Natural killer cell (primary cell): ENCODE measurements around the gene GDAP1L1. TPM values are rescaled to one million over a fixed set of nuclear protein-coding genes. Genes with fewer than 3 reads are reported as not detected.

Experiments used
- ATAC-seq, 3 donors: fragments of 150-1000 bp in 2 of 3; fragments of 200-7000 bp in 1 of 3; cut with Tn5 transposase; 1 replicate in 1 of 3; 2 replicates in 2 of 3; pipeline ENCODE4 v1.10.0; 2021; ENCODE audit warnings: mild to moderate bottlenecking in 2 of 3, moderate library complexity in 2 of 3
- DNase-seq, 2 donors: peaks; one replicate each; pipeline versions ENCODE4 v3.0.0 to v3.0.0-alpha.2; 2013 to 2021; ENCODE audit warnings: mixed read lengths in 1 of 2
- H3K27ac ChIP-seq: one replicate; pipeline ENCODE4 v1.5.1; 2013; ENCODE audit warnings: mild to moderate bottlenecking, low read length
- H3K27me3 ChIP-seq: one replicate; pipeline ENCODE4 v1.6.1; 2013; ENCODE audit warnings: low read length; ENCODE audit not compliant: control insufficient read depth, insufficient read depth
- H3K36me3 ChIP-seq: one replicate; pipeline ENCODE4 v1.6.1; 2013; ENCODE audit warnings: low read length; ENCODE audit not compliant: control insufficient read depth, insufficient read depth
- H3K4me1 ChIP-seq: one replicate; pipeline ENCODE4 v1.6.1; 2013; ENCODE audit warnings: low read length; ENCODE audit not compliant: control insufficient read depth, insufficient read depth
- H3K4me3 ChIP-seq: one replicate; pipeline ENCODE4 v1.5.1; 2013; ENCODE audit warnings: low read length
- H3K9me3 ChIP-seq: one replicate; pipeline ENCODE4 v1.6.1; 2013; ENCODE audit warnings: low read length; ENCODE audit not compliant: control insufficient read depth, insufficient read depth
- H3K27ac Mint-ChIP-seq, 2 donors: one replicate each; pipeline ENCODE4 v1.8.0; 2022; ENCODE audit warnings: mild to moderate bottlenecking in 2 of 2, mixed read lengths in 2 of 2, moderate library complexity in 1 of 2
- H3K27me3 Mint-ChIP-seq, 2 donors: one replicate each; pipeline ENCODE4 v1.8.0; 2022; ENCODE audit warnings: low read depth in 2 of 2, mixed read lengths in 2 of 2
- H3K36me3 Mint-ChIP-seq: one replicate; pipeline ENCODE4 v1.8.0; 2022; ENCODE audit warnings: mixed read lengths
- H3K4me1 Mint-ChIP-seq, 2 donors: one replicate each; pipeline ENCODE4 v1.8.0; 2022; ENCODE audit warnings: mixed read lengths in 2 of 2
- H3K4me3 Mint-ChIP-seq: one replicate; pipeline ENCODE4 v1.8.0; 2022; ENCODE audit warnings: mild to moderate bottlenecking, moderate library complexity, mixed read lengths
- H3K9me3 Mint-ChIP-seq, 2 donors: one replicate each; pipeline ENCODE4 v1.8.0; 2022; ENCODE audit warnings: mixed read lengths in 2 of 2
- WGBS: methylation state at CpG from one replicate; pipeline ENCODE4 v1.1.7; 2013; ENCODE audit warnings: missing lambda C conversion rate; ENCODE audit not compliant: insufficient coverage; 5-methylcytosine and 5-hydroxymethylcytosine counted together
- intact Hi-C: fragments of 100-400 bp; cut with micrococcal nuclease; formaldehyde crosslinking; loops from one replicate; pipeline ENCODE4 v1.14.2; 2022
- total RNA-seq, 4 donors: library from RNA; stranded (reverse); fragments of 120-200 nt in 1 of 4; gene quantifications; one replicate each; pipeline versions ENCODE4 v1.2.3 to v1.2.4, GENCODE V29; 2013 to 2022
- TF ChIP-seq, protein P1 (sequence below): fragments of 200-600 bp; IDR thresholded peaks from one replicate; pipeline ENCODE4 v1.8.0; 2022; ENCODE audit warnings: antibody characterized with exemption

The GDAP1L1 gene
- total RNA-seq, 3 donors from 2014 or later (not counting 1 experiment from before 2014, with no cell fraction given) = not detected

- H3K4me1 Mint-ChIP-seq = no peaks in the 10 kb centered on the region
- H3K9me3 Mint-ChIP-seq = no peaks in the 10 kb centered on the region
- DNase-seq = no peak
- Histone ChIP-seq H3K36me3 (no peaks in the 10 kb centered on the region), H3K4me1 (no peaks in the 10 kb centered on the region), H3K27me3 (peaks cover 5% of the 10 kb centered on the region), H3K4me3 (no peak overlapping the region), H3K9me3 (no peaks in the 10 kb centered on the region), H3K27ac (no peak overlapping the region)
- no peaks in the 10 kb centered on the region for H3K36me3 Mint-ChIP-seq
- H3K4me3 Mint-ChIP-seq = no peak overlapping the region
- H3K27ac Mint-ChIP-seq = no peak overlapping the region
- WGBS = 90% methylated on average over 2 of the region's 4 CpGs
- no peak for ATAC-seq
- TF ChIP-seq, protein P1, sequence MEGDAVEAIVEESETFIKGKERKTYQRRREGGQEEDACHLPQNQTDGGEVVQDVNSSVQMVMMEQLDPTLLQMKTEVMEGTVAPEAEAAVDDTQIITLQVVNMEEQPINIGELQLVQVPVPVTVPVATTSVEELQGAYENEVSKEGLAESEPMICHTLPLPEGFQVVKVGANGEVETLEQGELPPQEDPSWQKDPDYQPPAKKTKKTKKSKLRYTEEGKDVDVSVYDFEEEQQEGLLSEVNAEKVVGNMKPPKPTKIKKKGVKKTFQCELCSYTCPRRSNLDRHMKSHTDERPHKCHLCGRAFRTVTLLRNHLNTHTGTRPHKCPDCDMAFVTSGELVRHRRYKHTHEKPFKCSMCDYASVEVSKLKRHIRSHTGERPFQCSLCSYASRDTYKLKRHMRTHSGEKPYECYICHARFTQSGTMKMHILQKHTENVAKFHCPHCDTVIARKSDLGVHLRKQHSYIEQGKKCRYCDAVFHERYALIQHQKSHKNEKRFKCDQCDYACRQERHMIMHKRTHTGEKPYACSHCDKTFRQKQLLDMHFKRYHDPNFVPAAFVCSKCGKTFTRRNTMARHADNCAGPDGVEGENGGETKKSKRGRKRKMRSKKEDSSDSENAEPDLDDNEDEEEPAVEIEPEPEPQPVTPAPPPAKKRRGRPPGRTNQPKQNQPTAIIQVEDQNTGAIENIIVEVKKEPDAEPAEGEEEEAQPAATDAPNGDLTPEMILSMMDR = no peak
- peaks cover 17 to 40% of the 10 kb centered on the region in 2 donors for H3K27me3 Mint-ChIP-seq
- intact Hi-C loops = no loop called here
Measured at GRCh38 chr20:44328428-44328827, 81.3 kb downstream of the GDAP1L1 start.

Other genes with a start within 250 kb of the GDAP1L1 start
- gene JPH2, start 60.1 kb upstream of the GDAP1L1 start, total RNA-seq = not detected
- 10 to 100 TPM; 72.3 to 93.9 (median 78.3) TPM for gene OSER1, start 36.5 kb upstream of the GDAP1L1 start, total RNA-seq
- gene FITM2, start 63.9 kb downstream of the GDAP1L1 start, total RNA-seq = 1 to 10 TPM; 3.7 to 6.0 (median 3.9) TPM
- not detected for gene R3HDML, start 89.7 kb downstream of the GDAP1L1 start, total RNA-seq
- gene HNF4A, start 108.4 kb downstream of the GDAP1L1 start, total RNA-seq = not detected
- 10 to 100 TPM; 17.2 to 22.9 (median 22.5) TPM for gene TTPAL, start 228.6 kb downstream of the GDAP1L1 start, total RNA-seq